GM21390 (cell line): ENCODE measurements around the gene PHKA1.
A peak's percentile ranks its signal among the peaks of the same experiment; 100 is the strongest.
"Not testable (repeated sequence)": the region's sequence is repeated elsewhere in the genome, so short reads cannot be mapped to it uniquely, and the experiment has no call there.

Experiments used
- ATAC-seq: cut with Tn5 transposase; IDR thresholded peaks from one replicate; pipeline ENCODE4 v1.9.1; 2021; ENCODE audit not compliant: unreplicated experiment

Gene PHKA1

DNA sequence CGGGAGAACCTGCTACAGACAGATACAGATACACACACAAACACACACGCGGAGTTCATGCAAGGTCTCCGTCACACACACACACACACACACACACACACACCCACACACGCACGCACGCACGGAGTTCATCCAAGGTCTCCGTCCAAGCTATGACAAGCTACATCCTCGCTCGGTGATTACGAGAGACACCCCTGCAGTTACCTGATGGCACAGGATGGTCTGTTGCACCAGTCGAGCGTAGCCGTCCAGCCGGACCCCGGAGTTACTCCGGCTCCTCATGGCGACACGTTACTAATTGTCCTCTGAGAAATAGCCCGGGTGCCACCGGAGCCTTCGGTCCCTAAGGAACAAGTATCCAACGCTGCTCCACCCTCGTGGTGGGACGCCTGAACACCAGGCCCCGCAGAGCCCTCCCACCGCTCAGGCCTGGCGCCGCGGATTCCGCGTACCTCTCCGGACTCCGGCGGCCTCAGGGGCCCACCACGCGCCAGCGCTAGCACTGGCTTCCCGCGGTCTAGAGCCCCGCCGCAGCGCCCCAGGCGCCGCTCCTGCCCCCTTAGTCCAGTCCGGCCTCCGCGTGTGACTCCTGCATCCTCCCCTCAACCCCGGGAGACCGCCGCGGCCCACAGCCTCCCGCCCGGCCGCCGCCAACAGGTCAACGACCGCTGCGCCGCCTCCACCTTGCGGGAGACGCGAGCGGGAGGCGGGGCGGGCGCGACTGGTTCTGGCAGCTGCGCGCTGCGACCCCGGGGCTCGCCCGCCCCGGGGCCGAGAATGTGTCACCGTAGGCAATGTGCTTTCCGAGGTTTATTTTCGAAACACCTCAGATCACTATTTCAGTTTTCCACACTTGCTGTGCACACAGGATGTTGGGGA, at the start of gene PHKA1:
Gene PHKA1 (minus strand): TSS at position 708 of the 879 bp plus-strand sequence. CDS start 426 bp downstream, at position 282.
- ATAC-seq = peak; percentile 56

GRCh38 chrX:72760454-72760853, 46.3 kb upstream of the PHKA1 start:
- ATAC-seq = not testable (repeated sequence)

- not testable (repeated sequence) for ATAC-seq
These were observed 34.4 kb upstream of the PHKA1 start for GRCh38 chrX:72748545-72748944.

GRCh38 chrX:72745546-72745945, 31.4 kb upstream of the PHKA1 start:
- not testable (repeated sequence) for ATAC-seq

DNA sequence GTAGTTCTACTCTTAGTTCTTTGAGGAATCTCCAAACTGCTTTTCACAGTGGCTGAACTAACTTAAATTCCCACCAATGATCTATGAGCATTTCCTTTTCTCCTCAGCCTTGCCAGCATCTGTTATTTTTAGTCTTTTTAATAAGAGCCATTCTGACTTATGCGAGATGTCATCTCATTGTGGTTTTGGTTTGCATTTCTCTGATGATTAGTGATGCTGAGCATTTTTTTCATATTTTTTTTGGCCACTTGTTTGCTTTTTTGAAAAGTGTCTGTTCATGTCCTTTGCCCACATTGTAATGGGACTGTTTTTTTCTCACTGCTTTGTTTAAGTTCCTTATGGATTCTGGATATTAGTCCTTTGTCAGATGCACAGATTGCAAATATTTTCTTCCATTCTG, 21.5 kb upstream of the PHKA1 start:
- no peak for ATAC-seq

DNA sequence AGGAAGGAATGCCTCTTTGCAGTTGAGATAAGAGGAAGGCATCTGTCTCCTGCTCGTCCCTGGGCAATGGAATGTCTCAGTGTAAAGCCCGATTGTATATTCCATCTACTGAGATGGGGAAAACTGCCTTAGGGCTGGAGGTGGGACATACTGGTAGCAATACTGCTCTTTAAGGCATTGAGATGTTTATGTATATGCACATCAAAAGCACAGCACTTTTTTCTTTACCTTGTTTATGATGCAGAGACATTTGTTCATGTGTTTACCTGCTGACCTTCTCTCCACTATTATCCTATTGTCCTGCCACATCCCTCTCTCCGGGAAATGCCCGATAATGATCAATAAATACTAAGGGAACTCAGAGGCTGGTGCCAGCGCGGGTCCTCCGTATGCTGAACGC, 19.5 kb upstream of the PHKA1 start:
- not testable (repeated sequence) for ATAC-seq

DNA sequence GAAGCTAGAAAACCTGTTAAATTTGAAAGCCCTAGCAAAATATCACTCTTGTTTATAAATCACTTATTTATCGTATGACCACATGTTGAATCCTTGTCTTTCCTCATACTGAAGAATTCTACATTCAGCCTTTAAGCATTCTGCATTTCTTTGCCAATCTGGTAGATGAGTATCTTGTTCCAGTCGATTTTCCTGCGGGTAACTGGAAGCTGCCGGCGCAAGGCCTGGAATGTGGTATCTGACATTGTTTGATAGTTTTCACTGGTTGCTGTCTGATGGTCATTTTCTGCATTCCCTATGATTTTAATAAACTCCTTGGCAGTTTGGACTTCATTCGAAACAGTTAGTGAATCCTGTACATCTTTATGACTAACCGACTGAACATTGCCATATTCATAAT, 13.7 kb upstream of the PHKA1 start:
- ATAC-seq = no peak

- ATAC-seq = no peak
These were observed 2.7 kb upstream of the PHKA1 start for GRCh38 chrX:72716766-72717165.

DNA sequence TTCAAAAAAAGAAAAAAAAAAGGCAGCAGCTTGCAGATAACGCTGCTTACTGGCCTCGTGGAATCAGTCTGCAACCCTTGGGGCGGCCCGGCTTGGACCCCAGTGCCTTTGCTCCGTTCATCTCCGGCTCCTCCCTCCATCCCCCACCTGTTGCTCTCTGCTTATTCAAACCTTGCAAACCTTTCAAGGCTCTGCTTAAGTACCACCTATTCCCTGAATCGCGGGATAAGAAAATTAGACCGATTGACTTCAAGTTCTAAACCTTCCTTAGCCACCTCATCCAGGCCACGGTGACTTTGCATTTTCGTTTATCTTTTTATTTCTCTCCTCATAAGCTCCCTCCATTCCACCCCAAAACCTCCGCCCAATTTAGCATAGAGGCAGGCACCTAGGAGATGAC, 1.4 kb upstream of the PHKA1 start:
- ATAC-seq = no peak

DNA sequence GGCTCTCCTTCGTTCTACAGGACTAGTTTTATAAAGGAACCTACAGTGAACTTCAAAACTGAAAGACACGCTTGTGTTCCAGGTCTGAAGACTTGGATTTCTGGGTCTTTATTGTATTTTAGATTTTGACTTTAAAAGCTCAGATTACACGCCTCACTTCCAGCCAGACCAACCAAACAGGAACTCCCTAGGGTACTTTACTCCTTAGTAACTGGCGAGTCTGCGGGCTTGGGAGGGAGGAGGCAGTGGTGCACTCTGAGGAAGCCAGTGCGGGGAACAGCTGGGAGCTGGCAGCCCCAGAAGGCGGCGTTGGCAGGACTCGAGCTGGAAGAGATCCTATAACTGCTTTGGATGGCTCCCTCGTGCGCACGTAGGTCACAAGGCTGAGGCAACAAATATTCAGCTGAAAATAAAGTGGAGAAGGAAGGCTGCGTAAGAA, 391 bp upstream of the PHKA1 start:
- peak; percentile 14 for ATAC-seq

- no peak for ATAC-seq
These were observed 976 bp downstream of the PHKA1 start for GRCh38 chrX:72713130-72713529.

- no peak for ATAC-seq
These were observed 1.9 kb downstream of the PHKA1 start for GRCh38 chrX:72712094-72712755.

GRCh38 chrX:72705814-72706213, 8.3 kb downstream of the PHKA1 start:
- ATAC-seq = no peak

DNA sequence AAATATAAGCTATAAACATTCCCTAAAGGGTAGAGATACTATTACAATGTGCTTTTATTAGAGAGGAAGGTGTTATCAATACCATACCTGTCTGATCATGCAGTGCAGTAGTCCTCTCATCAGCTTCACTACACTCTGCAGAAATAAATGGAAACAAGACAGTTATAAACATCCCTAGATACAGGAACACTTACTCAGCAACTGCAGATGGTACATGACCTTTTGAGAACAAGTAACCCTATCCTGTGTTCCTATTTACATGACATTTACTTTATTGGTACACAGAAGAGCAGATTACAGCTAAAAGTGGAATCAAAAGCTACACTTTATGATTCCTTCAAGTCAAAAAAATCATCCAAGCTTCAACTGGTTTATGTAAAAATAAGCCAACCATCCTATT, 9.0 kb downstream of the PHKA1 start:
- no peak for ATAC-seq

DNA sequence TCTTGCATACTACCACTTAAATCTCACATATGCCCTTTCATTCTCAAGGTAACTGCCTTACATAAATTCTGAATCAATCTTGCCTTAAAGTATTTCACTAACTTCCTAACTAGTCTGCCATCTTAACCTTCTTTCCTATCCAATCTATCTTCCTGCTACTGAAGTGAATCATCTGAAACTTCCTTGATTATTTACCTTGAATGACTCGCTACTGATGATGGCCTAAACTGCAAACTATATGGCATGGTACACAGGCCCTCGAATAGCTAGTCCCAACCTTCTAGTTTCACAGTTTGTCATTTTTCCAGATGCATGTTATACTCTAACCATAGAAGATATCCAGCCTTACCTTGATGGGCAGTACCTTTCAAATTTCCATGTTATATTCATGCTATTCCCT, 19.9 kb downstream of the PHKA1 start:
- ATAC-seq = no peak

DNA sequence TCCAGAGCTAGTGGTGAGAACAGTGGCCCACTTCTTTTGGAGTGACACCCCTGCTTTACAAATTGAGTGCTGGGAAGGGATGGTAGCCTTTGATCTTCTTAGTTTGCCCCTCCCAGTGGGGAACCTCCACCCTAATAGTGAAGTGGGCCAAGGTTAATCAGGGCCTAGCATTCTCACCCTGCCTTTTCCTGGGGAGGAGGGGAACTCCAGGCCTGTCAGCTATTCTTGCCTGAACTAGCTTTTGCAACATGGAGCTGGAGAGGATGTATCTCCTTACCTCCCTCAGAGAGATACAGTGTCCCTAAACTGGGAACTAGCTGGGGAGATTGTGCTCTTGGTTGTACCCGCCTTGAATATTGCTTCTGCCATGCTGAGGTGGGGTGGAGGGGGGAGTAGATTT, 20.6 kb downstream of the PHKA1 start:
- ATAC-seq = no peak

GRCh38 chrX:72687396-72687795, 26.7 kb downstream of the PHKA1 start:
- no peak for ATAC-seq

DNA sequence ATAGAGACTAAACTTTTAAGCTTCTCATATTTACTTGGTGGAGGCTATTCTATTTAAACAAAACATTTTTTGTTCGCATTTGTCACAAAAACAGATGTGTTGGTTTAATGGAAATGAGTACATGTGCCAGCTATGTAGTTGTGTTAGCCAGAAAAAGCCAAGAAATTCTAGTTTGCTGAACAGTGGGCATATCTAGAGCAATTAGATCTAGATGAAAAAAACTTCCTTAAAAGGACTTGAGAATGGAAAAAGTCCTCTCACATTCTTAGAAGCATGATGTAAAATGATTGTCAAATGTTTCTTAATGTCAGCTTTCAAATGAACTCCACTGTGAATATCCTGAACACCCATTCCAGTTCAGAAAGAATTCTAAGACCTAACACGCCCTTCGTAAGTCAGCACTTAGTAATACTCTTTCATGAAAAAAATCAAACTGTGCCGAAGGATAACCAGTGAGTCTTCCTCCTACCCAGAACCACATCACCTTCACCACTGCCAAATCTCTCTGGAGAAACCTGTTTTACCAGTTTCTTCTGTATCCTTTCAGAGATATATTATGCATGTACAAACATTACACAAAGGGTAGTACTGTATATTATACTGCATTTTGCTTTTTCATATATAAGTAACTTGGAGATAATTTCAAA, 28.2 kb downstream of the PHKA1 start:
- ATAC-seq = no peak

DNA sequence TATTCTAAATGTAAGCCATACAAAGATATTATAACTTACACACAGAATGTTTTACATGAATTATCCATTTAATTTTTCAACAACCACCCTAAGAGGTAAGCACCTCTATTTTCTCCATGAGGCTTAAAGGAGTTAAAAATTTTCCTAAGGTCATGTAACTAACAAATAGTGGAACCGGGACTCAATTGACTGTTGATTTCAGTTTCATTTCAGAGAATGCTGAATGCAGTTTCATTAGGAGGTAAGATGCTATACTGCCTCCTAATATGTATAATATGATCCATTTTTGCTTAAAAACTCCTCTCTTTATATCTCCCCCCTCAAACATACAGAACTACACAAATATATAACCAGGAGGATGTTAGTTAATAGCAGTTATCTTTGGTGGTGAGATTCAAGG, 29.1 kb downstream of the PHKA1 start:
- ATAC-seq = no peak

GRCh38 chrX:72683631-72684030, 30.5 kb downstream of the PHKA1 start:
- no peak for ATAC-seq

DNA sequence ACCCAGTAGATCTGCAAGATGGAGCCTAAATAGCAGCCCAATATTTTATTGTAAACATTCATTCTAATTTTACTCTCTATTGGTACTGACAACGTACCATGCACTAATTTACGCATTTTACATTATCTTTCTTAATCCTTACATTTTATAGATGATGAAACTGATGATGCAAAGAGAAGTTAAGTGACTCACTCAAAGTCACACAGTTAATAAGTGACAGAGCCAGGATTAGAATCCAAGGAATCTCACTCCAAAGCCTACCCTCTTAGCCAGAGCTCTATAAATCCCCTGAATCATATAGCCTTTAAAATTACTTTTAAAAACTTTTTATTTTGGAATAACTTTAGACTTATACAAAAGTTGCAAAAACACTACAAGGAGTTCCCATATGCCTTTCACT, 37.6 kb downstream of the PHKA1 start:
- ATAC-seq = no peak

GRCh38 chrX:72673951-72674350, 40.2 kb downstream of the PHKA1 start:
- ATAC-seq = not testable (repeated sequence)
